Gastroesophageal sphincter (tissue), 3 donors: Measurements from ENCODE around the gene HLX.

Experiments used
- CTCF ChIP-seq, 4 experiments: fragments of 200-600 bp in 2 of 4; fragments of 450-650 bp in 2 of 4; sonication (generic) in 1 of 4; IDR thresholded peaks; one replicate each; pipeline ENCODE4 v1.5.1; 2017 to 2019; ENCODE audit warnings: antibody characterized with exemption in 4 of 4, mild to moderate bottlenecking in 2 of 4, moderate library complexity in 2 of 4
- EP300 ChIP-seq: sonication (generic); formaldehyde crosslinking; IDR thresholded peaks from one replicate; pipeline ENCODE4 v1.6.1; 2017; ENCODE audit warnings: antibody characterized with exemption, mild to moderate bottlenecking
- POLR2A ChIP-seq, 2 donors: fragments of 450-650 bp; IDR thresholded peaks; one replicate each; pipeline ENCODE4 v1.6.1; 2017; ENCODE audit warnings: antibody characterized with exemption in 2 of 2, mild to moderate bottlenecking in 2 of 2, moderate library complexity in 1 of 2
- POLR2AphosphoS5 ChIP-seq: sonication (generic); formaldehyde crosslinking; IDR thresholded peaks from one replicate; pipeline ENCODE4 v1.6.1; 2017; ENCODE audit warnings: antibody characterized with exemption

- no peak for TF ChIP-seq POLR2A (IDR thresholded peaks at IDR 0.05)
- TF ChIP-seq CTCF (IDR thresholded peaks at IDR 0.05) = no peak
- no peak for TF ChIP-seq EP300
- TF ChIP-seq POLR2AphosphoS5 = no peak
Measured at GRCh38 chr1:220890602-220891001, 11.4 kb downstream of the HLX start.
